GM19328 (cell line): ENCODE measurements around the gene IL1RAPL1.
"Not testable (repeated sequence)": the region's sequence is repeated elsewhere in the genome, so short reads cannot be mapped to it uniquely, and the experiment has no call there.

Source experiments
- ATAC-seq: cut with Tn5 transposase; IDR thresholded peaks from one replicate; pipeline ENCODE4 v1.9.1; 2021; ENCODE audit warnings: mild to moderate bottlenecking, moderate library complexity; ENCODE audit not compliant: unreplicated experiment

IL1RAPL1 gene

DNA sequence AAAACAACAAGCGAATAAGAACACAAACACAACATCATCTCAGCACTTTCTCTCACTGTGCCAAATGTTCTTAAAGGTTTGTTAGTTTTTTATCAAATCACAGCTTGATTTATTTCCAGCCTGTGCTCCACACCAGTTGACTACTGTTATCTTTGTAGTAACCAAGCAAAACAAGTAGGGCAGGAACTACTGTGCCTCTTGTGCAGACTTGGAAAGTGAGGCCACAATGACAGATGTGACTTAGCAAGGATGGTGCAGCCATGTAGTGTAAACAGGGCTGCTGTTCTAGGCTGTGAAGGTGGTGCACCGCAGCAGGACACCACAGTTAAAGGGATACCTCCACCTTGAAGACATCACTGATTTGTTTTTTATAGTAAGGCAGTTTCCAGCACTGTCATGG lies 170.0 kb downstream of the IL1RAPL1 start:
- no peak for ATAC-seq

DNA sequence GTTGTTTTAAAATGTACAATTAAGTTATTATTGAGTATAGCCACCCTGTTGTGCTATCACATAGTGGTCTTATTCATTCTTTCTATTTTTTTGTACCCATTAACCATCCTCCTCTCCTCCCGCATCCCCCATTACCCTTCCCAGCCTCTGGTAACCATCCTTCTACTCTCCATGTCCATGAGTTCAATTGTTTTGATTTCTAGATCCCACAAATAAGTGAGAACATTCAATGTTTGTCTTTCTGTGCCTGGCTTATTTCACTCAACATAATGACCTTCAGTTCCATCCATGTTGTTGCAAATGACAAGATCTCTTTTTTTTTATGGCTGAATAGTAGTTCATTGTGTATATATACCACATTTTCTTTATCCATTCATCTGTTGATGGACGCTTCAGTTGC lies 179.3 kb downstream of the IL1RAPL1 start:
- ATAC-seq: not testable (repeated sequence)

DNA sequence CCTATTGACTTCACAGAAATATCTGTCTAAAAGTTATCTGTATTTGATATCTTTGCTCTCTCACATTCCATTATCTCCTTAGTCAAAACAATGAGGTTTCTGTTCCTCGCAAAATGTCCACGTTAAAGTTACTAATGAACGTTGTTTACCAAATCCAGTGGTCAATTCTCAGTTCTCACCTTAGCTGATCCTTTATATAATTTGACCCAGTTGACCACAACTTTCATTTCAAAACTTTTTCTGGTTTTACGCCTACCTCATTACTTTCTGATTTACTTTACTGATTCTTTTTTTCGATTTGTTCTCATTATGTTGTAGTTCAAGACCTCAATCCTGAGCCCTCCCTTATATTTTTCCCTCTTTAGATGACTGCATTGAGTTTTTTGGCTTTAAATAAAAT lies 186.6 kb downstream of the IL1RAPL1 start:
- ATAC-seq: no peak

DNA sequence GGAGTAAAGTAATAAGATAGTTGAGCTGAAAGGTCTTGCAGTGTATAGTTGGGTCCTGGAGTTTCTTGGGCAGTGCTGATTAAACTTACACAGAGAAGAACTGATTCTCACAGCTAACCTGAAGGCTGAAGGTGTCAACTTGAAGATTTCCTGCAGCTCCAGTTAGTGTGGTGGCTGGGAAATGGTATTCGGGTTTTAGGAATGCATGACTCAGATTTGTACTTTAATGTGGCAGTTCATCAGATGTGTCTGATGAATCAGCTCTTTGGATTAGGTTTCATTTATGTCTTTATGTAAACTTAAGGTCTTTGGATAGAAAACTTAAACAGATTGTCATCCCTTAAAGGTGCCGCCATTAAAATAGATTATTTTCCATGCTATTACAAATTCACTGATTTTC lies 200.0 kb downstream of the IL1RAPL1 start:
- ATAC-seq: no peak

DNA sequence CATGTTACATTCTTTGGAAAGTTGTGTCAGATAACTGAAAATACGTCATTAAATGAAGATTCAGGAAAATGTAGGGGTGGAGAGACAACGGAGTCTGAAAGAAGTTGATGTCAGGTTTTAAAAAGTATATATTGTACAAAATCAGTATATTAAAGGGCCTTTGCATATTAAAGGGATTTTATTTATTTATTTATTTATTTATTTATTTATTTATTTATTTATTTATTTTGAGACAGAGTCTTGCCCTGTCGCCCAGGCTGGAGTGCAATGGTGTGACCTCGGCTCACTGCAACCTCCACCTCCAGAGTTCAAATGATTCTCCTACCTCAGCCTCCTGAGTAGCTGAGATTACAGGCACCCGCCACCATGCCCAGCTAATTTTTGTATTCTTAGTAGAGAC lies 213.4 kb downstream of the IL1RAPL1 start:
- ATAC-seq: not testable (repeated sequence)

DNA sequence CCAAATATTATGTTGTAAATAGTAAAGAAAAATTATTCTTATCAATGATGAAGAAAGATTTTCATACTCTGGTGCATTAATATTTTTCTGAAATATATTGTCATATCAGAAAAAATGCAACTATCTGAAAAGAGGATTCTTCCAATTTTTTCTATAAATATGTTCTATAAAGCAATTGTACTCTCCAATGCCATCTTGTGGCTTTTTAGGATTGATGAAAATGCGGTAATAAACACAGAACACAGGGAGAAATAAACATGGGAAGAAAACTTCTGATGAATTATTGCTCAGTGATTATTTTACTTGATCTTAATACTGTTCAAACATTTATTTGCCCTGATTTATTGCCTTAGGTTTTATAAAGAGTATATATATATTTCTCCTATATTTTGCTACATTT lies 215.4 kb downstream of the IL1RAPL1 start:
- no peak for ATAC-seq

DNA sequence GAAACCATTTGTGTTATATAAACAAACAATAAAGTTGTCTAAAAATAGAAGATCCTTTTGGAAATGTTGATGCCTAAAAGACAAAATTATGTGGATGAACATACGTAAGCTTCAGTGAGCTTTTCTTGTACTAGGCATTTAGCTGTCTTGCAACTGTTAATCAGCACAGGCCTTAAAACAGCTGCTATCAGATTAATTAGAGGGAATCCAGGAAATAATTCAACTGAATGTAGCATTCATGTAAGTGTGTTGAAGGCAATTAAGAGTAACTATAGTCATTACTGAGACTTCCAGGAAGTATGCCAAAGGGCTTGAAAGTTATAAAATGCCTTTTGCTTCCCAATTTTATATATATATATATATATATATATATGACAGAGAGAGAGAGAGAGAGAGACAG lies 248.7 kb downstream of the IL1RAPL1 start:
- no peak for ATAC-seq

DNA sequence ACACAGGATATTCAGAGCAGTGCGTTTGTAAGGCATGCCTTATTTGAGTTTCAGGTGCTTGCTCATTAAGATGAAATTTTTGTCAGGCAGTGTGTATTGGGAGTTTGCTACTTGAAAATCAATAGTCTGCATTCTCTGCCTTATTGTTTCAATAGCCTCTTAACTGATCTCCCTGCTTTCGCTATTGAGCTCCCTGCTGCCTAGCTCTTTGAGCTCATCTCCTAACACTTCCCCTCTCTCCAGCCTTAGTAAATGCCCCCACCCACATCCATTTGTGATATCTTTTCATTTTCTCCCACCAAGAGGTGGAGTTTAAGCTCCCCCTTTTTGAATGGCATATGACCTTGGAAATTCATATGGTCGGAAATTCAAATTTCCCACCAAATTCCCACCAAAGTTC lies 256.6 kb downstream of the IL1RAPL1 start:
- no peak for ATAC-seq

DNA sequence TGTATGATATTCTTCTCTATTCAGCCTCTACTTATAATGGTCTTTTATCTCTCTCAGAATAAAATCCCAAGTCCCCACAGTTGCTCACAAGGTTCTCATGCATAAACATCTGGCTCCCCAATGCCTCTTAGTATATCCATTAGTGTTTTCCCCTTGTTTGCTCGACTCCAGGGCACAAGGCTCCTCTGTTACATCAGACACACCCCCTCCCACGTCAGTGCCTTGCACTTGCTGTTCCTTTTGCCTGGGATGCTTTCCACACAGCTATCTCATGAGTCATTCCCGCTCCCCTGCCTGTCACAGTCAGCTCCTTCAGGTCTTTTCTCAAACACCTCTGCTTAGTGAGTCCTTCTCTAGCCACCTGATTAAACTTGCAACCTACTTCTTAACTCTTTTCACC lies 260.2 kb downstream of the IL1RAPL1 start:
- ATAC-seq: no peak

DNA sequence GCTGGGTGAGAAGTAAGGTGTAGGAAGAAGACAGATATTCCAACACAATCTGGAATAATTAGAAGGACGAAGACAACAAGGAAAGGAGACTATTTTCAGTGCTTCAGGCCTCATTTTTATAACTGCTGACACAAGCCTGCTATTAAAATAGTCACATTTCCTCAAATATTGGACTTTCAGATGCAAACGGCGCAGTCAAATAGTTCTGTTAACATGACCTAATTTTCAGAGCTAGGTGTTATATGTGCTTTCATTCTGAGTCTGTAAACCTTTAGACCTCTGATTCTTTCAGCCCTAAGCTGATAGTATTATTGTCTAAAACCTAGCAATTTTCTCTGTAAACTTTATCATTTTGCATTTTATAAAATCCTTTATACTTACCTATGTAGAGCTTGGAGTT lies 261.5 kb downstream of the IL1RAPL1 start:
- ATAC-seq: no peak

DNA sequence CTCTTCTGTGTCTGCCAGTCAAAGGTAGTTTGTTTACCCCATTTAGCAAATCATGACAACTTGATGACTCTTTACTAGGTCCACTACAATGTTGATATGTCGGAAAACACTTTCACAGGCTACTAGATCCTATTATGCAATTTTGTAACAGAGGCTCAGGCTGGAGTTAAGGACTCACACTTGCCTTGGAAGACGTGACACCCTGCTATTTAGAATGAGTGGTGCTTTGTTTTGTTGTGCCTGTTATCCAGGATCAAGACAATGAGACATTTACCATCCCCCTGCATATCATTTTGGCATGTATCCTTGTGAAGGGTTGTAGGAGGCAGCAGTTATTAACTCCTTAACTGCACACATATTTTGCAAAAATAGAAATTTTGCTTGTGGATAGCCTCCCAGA lies 263.7 kb downstream of the IL1RAPL1 start:
- no peak for ATAC-seq

DNA sequence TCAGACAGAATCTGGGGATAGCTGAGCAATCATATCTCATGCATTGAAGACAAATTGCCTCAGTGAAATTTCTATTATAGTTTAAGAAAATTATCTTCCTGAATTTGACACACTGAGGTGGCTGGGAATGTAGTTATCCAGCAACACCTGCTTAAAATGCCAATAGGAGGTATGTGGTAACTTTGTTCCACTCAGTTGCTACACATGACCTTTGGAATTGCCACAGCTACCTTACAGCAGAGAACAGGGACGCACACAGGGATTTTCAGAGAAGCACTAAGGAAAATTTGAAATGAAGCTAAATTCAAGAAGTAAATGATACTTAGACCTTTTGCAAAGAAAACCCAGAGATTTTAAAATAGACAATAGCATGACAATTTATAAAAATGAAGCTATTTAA lies 264.6 kb downstream of the IL1RAPL1 start:
- no peak for ATAC-seq

DNA sequence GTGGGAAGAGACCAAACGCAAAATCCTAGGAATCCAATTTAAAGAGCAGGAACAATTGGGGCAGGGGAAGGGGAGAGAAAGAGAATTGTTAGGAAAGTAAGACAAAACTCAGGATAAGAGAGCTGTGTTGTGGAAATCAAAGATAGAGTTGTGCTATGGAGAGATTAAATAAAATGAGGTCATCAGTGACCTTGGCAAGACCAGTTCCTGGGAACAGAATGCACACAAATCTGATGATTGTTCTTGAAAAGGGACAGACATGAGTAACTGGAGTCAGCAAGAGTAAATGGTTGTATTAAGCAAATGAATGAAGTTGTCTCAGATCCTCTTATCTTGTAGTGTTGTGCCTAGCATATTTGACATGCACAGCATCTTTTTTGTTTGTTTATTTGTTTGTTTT lies 267.4 kb downstream of the IL1RAPL1 start:
- no peak for ATAC-seq

DNA sequence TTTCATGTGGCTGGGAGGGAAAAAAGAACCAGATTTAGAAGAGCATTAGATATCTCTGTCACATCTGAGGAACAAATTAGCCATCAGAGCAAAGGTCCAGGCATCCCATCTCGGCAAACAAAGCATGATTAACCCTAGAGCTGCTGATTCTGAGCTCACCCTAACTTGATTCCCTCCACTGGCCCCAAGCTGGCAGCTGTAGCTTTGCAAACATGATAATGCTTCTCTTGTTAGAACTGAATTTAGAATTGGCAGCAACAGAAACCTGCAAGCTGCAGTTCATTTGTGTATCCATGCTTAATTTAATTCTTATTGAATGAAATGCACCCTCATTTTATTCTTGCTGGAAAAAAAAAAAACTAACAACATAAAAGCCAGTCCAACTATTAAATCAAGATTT lies 289.2 kb downstream of the IL1RAPL1 start:
- no peak for ATAC-seq

DNA sequence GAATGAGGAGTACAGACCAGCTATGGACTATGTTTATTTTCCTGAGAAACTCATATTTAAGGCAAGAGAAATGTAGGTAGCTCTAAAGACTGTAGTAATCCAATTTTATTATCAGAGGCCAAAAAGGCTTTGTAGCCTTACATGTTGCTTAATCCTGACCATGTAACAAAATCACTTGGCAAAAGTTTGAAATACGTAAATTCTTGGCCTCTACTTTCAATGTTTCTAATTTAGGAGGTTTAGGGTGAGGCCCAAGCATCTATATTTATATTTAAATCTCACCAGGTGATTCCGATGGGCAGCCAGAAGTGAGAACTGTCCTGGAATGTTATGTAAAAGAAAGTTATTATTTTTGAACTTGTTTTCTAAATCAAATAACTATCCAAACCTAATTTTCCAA lies 289.7 kb downstream of the IL1RAPL1 start:
- no peak for ATAC-seq

DNA sequence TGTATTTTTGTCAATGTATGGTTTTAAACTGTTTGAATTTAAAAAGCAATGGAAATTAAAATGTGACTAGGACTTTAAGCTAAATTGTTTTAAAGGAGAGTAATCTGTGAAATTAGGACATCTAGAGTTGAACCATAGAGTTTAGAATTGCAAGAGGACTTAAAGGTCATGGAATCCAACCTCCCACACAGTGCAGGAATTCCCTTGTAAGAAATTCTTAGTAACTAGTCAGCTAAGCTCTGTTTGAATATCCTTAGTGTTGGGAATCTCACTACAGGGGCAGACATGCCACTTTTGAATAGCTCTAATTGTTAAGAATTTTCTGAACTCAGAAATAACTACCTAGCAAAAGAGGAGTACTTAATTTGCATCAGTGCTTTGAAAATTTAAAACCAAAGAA lies 292.9 kb downstream of the IL1RAPL1 start:
- no peak for ATAC-seq

DNA sequence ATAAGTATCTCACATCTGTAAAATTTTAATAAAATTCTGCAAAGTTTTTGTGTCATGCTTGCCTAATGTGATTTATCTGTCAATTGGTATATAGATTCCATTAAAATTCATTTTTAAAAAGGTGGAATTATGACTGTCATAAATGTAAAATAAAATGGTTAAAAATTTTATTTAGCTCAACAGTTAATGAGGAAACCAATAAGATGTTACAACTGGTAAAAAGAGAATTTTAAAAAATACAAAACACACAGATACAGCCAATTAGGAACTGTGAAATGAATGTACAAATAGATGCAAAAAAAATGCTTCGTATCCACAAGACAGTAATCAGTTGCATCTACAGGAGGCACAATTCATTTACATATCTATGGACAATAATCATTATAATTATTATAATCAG lies 297.6 kb downstream of the IL1RAPL1 start:
- ATAC-seq: no peak

DNA sequence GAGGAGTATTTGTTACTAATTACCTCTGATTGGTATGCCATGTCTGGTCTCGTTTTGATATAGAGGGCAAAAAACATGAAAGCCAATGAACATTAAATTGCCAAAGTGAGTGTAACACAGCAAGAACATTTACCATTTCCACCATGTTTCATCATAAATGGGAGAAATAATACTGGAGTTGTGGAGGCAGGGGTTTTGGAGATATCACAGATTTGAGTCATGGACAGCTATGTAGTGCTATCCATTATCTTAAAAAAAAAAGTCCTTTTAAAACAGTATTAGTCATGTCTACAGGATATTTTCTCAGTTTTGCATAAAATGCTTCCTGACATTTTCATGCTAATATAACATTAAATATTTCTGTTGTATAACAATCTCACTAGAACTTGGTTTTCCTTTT lies 301.2 kb downstream of the IL1RAPL1 start:
- no peak for ATAC-seq

DNA sequence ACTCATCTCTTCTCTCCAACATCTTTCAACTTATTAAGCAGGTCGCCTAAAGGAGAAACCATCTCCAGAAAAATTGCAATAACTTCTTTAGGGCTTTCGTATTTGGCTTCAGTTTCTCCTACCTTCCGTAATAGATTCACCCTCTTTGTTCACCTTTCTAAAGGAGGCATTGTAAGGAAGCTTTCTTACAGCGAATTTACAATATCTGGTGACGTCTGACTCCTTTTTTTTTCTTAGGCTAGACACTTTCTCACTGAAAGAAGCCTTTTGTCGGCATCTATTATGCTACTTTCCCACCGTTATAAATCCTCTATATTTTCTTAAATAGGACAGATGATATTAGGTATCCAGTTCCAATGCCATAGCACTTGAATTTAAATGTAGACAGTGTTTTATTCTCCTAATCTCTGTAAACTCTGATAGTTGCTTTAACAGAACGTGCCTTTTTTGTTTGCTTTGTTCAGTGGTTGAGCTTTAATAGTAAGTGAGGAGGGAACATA lies 302.4 kb downstream of the IL1RAPL1 start:
- ATAC-seq: no peak

DNA sequence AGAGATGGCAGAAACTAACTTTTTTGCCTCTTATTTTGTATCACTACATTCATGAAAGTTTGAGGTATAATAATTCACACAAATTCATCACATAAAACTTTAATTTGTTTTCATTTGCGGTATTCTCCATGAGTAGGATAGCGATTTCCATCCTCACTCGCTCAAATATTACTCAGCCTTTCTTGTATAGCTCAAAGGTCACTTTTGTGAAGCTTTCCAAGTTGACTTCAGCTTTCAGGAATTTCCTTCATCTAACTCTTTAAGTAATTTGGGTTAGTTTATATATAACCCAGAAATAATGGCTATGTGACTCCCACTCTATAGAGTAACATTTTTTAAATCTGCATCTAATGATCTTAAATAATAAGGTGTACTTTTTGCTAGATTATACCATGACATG lies 314.4 kb downstream of the IL1RAPL1 start:
- no peak for ATAC-seq

DNA sequence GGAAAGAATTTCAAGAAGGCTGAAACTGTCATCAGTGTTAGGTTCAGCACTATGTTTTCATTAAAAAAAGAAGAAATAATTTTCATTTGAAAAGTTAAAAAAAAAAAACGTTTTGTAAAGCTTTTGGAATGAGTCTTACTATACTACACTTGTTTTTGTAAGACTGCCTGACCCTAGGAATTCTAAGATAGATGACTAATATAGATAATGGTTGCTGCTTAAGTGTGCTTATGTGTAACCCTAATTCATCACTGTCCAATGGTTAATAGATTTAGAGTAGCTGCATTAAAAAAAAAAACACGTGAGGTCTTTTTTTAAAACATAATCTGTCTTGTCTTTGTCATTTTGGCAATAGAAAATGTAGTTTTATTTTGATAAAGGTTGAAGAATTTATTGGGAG lies 323.2 kb downstream of the IL1RAPL1 start:
- no peak for ATAC-seq

DNA sequence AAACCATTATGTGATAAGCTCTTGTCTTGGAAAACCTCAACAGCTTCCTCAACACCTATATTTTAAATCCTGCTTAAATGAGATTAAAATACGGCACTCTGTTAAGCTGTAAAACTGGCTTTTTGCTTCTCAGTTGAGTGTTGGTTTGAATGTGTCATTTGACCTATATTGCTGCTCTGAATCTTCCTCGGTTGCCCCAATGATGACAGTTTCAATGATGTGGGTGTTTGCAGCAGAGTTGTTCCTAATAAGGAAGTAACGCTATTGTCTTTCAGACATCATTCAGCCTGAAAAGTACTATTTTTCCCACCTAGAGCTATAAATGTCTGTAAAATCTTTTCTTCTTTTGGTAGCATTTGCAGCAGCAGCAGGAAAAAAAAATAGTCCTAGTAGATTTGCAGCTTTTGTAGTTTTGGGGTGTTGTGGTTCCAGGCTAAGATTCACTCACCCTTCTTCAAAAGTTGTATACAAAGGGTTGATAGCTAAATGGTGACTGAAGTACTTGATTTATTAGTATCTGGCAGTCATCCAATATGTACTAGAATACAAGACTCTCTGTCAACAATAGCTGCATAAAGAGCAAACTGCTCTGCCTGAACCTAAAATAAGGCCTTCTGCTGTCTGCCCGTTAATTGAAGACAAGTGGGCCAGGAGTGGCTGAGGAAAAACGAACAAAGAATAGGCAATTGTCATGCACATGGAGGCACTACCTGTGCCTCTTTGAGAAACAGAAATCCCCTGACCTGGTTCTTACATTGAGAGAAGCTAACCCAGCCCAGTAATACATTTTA lies 333.1 kb downstream of the IL1RAPL1 start:
- ATAC-seq: no peak

DNA sequence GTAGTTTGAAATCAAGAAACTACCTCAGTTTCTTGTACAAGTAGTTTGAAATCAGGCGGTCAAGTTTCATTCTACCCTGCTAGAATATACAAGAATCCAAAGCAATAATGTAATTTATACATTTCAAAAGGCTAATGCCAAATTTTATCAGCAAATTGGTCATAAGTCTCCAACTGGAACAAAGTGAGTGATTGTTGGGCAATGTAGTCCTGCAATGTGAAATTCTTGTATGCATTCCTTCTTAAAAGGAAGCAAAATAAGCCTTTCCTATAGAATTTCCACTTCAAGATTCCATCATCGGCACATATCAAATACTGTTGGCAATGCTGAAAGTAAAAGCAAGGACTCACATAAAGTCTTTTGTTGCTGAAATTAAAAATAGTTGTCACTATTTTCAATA lies 334.9 kb downstream of the IL1RAPL1 start:
- no peak for ATAC-seq
